Measurements from ENCODE around the gene BAZ2A. TPM values are rescaled to one million over a fixed set of nuclear protein-coding genes. Genes with fewer than 3 reads are reported as not detected.
A peak's percentile ranks its signal among the peaks of the same experiment; 100 is the strongest.

BAZ2A gene
- total RNA-seq = 100 to 1,000 TPM; 140 to 238 (median 166) TPM
- 10 to 100 TPM in 2 of 3 donors, 1 to 10 TPM in 1; 8.8 to 42.5 (median 12.5) TPM for polyA plus RNA-seq
- long read RNA-seq, donor 1, partial matches to known transcripts = 5 of 6 reads
- long read RNA-seq, donor 1, other reads (novel, unspliced or antisense) = 0 of 6 reads
- long read RNA-seq, donor 2, partial matches to known transcripts = 20 of 23 reads
- long read RNA-seq, donor 2, other reads (novel, unspliced or antisense) = 0 of 23 reads

DNA sequence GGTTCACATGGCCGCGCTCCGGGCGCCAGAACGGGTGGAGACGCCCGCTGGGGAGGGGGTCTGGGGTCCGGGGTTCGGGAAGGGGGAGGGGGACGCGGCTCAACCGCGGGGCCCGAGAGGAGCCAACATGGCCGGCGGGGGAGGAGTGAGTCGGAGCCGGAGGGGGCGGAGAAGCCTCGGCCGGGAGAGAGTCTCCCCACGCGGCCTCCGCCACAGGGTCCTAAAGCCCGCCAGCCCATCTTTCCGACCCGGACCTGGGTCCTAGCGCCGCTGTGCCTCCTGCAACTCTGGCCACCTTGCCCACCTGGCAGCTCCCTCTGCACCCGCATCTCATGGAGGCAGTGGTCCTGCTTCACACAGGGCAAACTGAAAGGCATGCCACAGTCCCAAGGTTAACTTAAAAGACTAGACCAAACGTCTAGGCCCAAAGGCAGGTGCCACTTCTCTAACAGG lies at the start of gene BAZ2A:
TSS of gene BAZ2A (minus strand) at position 147 of the 453 bp plus-strand sequence. CDS start 12,796 bp downstream, outside the sequence.
- intact Hi-C loops (cut with DNase I; ENCODE audit: low total_unique reads) = no loop called here
- 1 to 3% (median 1%) methylated on average over 22 to 31 of the region's 31 CpGs for WGBS, 5 donors
- Histone ChIP-seq H3K9me3 (no peaks in the 10 kb centered on the region), H3K27me3 (replicated peaks in 1 of 7) (no peaks in the 10 kb centered on the region), H3K36me3 (peaks cover 0 to 25% (median 0%) of the 10 kb centered on the region in 6 donors), H3K4me1 (peaks cover 62 to 84% (median 77%) of the 10 kb centered on the region in 6 donors), H3K4me3 (peak within 1 kb of the TSS; percentile 96 to 99 (median 98)), H3K27ac (peak within 1 kb of the TSS; percentile 91 to 98 (median 96))
- TF ChIP-seq POLR2A (IDR thresholded peaks at IDR 0.05) = no peak
- TF ChIP-seq, protein P1, sequence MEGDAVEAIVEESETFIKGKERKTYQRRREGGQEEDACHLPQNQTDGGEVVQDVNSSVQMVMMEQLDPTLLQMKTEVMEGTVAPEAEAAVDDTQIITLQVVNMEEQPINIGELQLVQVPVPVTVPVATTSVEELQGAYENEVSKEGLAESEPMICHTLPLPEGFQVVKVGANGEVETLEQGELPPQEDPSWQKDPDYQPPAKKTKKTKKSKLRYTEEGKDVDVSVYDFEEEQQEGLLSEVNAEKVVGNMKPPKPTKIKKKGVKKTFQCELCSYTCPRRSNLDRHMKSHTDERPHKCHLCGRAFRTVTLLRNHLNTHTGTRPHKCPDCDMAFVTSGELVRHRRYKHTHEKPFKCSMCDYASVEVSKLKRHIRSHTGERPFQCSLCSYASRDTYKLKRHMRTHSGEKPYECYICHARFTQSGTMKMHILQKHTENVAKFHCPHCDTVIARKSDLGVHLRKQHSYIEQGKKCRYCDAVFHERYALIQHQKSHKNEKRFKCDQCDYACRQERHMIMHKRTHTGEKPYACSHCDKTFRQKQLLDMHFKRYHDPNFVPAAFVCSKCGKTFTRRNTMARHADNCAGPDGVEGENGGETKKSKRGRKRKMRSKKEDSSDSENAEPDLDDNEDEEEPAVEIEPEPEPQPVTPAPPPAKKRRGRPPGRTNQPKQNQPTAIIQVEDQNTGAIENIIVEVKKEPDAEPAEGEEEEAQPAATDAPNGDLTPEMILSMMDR (IDR thresholded peaks at IDR 0.05 in 8 of 11, conservative IDR thresholded peaks at IDR 0.05 in 3 of 11) = peak in 1 of 11 experiments; percentile 11
- peak; percentile 67 to 91 (median 80) for TF ChIP-seq POLR2AphosphoS5 (IDR thresholded peaks at IDR 0.05)
- peak; percentile 99 for DNase-seq

DNA sequence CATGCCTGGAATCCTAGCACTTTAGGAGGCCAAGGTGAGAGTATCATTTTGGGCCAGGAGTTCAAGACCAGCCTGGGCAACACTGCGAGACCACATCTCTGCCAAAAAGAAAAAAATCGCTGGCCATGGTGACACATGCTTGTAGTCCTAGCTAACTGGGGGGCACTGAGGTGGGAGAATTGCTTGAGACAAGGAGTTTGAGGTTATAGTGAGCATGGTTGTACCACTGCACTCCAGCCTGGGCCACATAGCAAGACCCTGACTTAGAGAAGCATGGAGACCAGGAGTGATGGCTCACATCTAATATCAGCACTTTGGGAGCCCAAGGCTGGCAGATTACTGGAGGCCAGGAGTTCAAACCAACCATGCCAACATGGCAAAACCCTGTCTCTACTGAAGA lies 48.7 kb upstream of the BAZ2A start:
- peaks cover 0 to 52% (median 11%) of the 10 kb centered on the region in 6 donors for H3K36me3 ChIP-seq
- intact Hi-C loops (cut with DNase I; ENCODE audit: low total_unique reads) = no loop called here
- peaks cover 40 to 94% (median 79%) of the 10 kb centered on the region in 6 donors for H3K4me1 ChIP-seq
- no peaks in the 10 kb centered on the region for H3K27me3 ChIP-seq (replicated peaks in 1 of 7)
- peak; percentile 16 for DNase-seq
- TF ChIP-seq, protein P1 (IDR thresholded peaks at IDR 0.05 in 8 of 11, conservative IDR thresholded peaks at IDR 0.05 in 3 of 11) = no peak
- no peak for TF ChIP-seq POLR2AphosphoS5 (IDR thresholded peaks at IDR 0.05)
- TF ChIP-seq POLR2A (IDR thresholded peaks at IDR 0.05) = no peak
- 83 to 91% (median 84%) methylated on average over 2 of the region's 2 CpGs for WGBS, 5 donors
- H3K4me3 ChIP-seq = no peak overlapping the region
- H3K9me3 ChIP-seq = no peaks in the 10 kb centered on the region
- peak overlapping the region in 2 of 8 donors; percentile 12 to 21 for H3K27ac ChIP-seq

DNA sequence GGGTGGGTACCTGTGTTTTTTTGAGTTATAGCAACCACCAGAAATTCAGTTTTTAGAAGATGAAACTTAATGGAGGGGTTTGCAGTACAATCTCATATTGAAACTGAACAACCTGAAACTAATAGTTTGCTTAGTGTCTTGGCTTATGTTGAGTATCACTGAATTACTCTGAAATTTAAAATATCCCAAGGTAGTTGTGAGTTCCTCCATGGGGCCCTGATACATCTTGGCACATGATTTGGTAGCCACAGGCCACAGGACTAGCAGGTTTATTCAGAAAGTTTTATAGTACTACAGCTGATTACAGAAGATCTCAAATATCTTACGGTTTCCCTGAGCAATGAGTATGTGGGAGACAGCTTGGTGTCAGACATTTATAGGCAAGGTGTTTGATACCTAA lies 47.6 kb upstream of the BAZ2A start:
- Histone ChIP-seq H3K4me1 (peaks cover 39 to 94% (median 77%) of the 10 kb centered on the region in 6 donors), H3K27me3 (replicated peaks in 1 of 7) (no peaks in the 10 kb centered on the region), H3K36me3 (peaks cover 0 to 63% (median 13%) of the 10 kb centered on the region in 6 donors), H3K9me3 (no peaks in the 10 kb centered on the region), H3K4me3 (no peak overlapping the region), H3K27ac (peak overlapping the region in 1 of 8 donors; percentile 12)
- TF ChIP-seq POLR2A (IDR thresholded peaks at IDR 0.05) (no peak), POLR2AphosphoS5 (IDR thresholded peaks at IDR 0.05) (no peak)
- TF ChIP-seq, protein P1 (IDR thresholded peaks at IDR 0.05 in 8 of 11, conservative IDR thresholded peaks at IDR 0.05 in 3 of 11) = no peak
- DNase-seq = no peak
- WGBS, 5 donors = 62 to 83% (median 74%) methylated on average over 1 of the region's 1 CpG
- intact Hi-C loops (cut with DNase I; ENCODE audit: low total_unique reads) = no loop called here

DNA sequence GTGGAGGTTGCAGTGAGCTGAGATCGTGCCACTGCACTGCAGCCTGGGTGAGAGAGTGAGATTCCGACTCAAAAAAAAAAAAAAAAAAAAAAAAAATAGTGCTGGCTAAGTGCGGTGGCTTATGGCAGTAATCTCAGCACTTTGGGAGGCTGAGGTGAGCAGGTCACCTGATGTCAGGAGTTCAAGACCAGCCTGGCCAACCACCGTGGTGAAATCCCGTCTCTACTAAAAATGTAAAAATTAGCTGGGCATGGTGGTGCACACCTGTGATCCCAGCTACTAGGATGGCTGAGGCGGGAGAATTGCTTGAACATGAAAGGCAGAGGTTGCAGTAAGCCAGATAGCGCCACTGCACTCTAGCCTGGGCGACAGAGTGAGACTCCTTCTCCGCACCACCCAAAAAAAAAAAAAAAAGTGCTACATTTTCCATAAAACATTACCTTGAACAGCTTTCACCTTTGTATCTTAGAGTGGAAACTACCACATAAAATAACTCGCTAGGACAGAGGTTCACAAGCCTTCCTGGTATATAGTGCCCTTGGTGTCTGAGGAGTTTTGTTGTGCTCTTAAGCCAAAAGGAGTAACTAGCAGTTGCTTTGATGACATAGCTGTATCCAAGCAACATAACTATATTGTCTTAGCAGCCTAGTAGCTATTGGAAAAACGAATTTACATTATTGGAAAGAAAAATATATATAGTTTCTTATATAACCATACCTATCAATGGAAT lies 46.9 kb upstream of the BAZ2A start:
- Histone ChIP-seq H3K4me3 (no peak overlapping the region), H3K9me3 (no peaks in the 10 kb centered on the region), H3K27ac (peak overlapping the region in 1 of 8 donors; percentile 12), H3K27me3 (replicated peaks in 1 of 7) (no peaks in the 10 kb centered on the region), H3K4me1 (peaks cover 32 to 94% (median 74%) of the 10 kb centered on the region in 6 donors), H3K36me3 (peaks cover 0 to 65% (median 18%) of the 10 kb centered on the region in 6 donors)
- intact Hi-C loops (cut with DNase I; ENCODE audit: low total_unique reads) = no loop called here
- TF ChIP-seq, protein P1 (IDR thresholded peaks at IDR 0.05 in 8 of 11, conservative IDR thresholded peaks at IDR 0.05 in 3 of 11) = no peak
- TF ChIP-seq POLR2AphosphoS5 (IDR thresholded peaks at IDR 0.05) (no peak), POLR2A (IDR thresholded peaks at IDR 0.05) (no peak)
- 73 to 83% (median 80%) methylated on average over 11 of the region's 11 CpGs for WGBS, 5 donors
- peak; percentile 20 for DNase-seq

All from spleen (tissue), 13 donors.